HG02588 (cell line): ENCODE results near the gene KCNA10.

ENCODE experiments used
- ATAC-seq: cut with Tn5 transposase; IDR thresholded peaks from one replicate; pipeline ENCODE4 v1.9.1; 2021; ENCODE audit warnings: mild to moderate bottlenecking, moderate library complexity; ENCODE audit not compliant: unreplicated experiment

Gene KCNA10

GRCh38 chr1:110501488-110502132, 17.4 kb downstream of the KCNA10 start:
- ATAC-seq, result no peak

- ATAC-seq, result no peak
Observed at GRCh38 chr1:110498270-110498669, 20.7 kb downstream of the KCNA10 start.

- no peak for ATAC-seq
Observed at GRCh38 chr1:110495926-110496600, 22.9 kb downstream of the KCNA10 start.

- no peak for ATAC-seq
Observed at GRCh38 chr1:110494522-110495406, 24.2 kb downstream of the KCNA10 start.

GRCh38 chr1:110494036-110494435, 24.9 kb downstream of the KCNA10 start:
- ATAC-seq, result no peak

- ATAC-seq, result no peak
Observed at GRCh38 chr1:110493059-110493699, 25.8 kb downstream of the KCNA10 start.

- ATAC-seq, result no peak
Observed at GRCh38 chr1:110492573-110492972, 26.4 kb downstream of the KCNA10 start.

GRCh38 chr1:110490791-110491451, 28.1 kb downstream of the KCNA10 start:
- no peak for ATAC-seq

- no peak for ATAC-seq
Observed at GRCh38 chr1:110489973-110490542, 28.9 kb downstream of the KCNA10 start.

GRCh38 chr1:110489406-110489805, 29.6 kb downstream of the KCNA10 start:
- ATAC-seq, result no peak

- no peak for ATAC-seq
Observed at GRCh38 chr1:110488867-110489266, 30.1 kb downstream of the KCNA10 start.

- ATAC-seq, result no peak
Observed at GRCh38 chr1:110488161-110488560, 30.8 kb downstream of the KCNA10 start.

GRCh38 chr1:110487726-110488125, 31.2 kb downstream of the KCNA10 start:
- ATAC-seq, result no peak

GRCh38 chr1:110485725-110486124, 33.2 kb downstream of the KCNA10 start:
- no peak for ATAC-seq

GRCh38 chr1:110484801-110485200, 34.2 kb downstream of the KCNA10 start:
- no peak for ATAC-seq

GRCh38 chr1:110483308-110483685, 35.7 kb downstream of the KCNA10 start:
- no peak for ATAC-seq

- no peak for ATAC-seq
Observed at GRCh38 chr1:110482662-110483307, 36.2 kb downstream of the KCNA10 start.

- ATAC-seq, result no peak
Observed at GRCh38 chr1:110481968-110482623, 36.9 kb downstream of the KCNA10 start.

- ATAC-seq, result no peak
Observed at GRCh38 chr1:110480356-110481096, 38.4 kb downstream of the KCNA10 start.
